ENCODE results near the gene DLK2. TPM values are rescaled to one million over a fixed set of nuclear protein-coding genes. Genes with fewer than 3 reads are reported as not detected.

Gene DLK2
- total RNA-seq, 1 donor from 2014 or later = not detected

DNA sequence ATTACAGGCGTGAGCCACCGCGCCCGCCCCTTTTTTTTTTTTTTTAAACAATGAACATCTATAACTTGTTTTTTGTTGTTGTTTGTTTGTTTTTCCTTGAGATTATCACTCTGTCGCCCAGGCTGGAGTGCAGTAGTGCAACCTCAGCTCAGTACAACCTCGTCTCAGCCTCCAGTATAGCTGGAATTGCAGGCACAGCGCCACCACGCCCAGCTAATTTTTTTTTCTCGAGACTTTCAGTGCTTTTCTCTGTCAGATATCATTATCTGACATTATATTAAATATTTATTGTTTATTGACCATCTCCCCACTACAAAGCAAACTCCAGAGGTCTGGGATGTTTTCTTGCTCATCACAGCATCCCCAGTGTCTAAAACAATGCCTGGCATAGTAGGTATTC, 2.3 kb upstream of the DLK2 start:
- intact Hi-C loops (cut with DNase I) = no loop called here
- no peaks in the 10 kb centered on the region for H3K9me3 ChIP-seq
- peaks cover 0 to 9% of the 10 kb centered on the region in 2 donors for H3K4me1 ChIP-seq
- TF ChIP-seq, protein P1, sequence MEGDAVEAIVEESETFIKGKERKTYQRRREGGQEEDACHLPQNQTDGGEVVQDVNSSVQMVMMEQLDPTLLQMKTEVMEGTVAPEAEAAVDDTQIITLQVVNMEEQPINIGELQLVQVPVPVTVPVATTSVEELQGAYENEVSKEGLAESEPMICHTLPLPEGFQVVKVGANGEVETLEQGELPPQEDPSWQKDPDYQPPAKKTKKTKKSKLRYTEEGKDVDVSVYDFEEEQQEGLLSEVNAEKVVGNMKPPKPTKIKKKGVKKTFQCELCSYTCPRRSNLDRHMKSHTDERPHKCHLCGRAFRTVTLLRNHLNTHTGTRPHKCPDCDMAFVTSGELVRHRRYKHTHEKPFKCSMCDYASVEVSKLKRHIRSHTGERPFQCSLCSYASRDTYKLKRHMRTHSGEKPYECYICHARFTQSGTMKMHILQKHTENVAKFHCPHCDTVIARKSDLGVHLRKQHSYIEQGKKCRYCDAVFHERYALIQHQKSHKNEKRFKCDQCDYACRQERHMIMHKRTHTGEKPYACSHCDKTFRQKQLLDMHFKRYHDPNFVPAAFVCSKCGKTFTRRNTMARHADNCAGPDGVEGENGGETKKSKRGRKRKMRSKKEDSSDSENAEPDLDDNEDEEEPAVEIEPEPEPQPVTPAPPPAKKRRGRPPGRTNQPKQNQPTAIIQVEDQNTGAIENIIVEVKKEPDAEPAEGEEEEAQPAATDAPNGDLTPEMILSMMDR (IDR thresholded peaks at IDR 0.05) = no peak
- H3K4me3 ChIP-seq = no peak overlapping the region
- DNase-seq (ENCODE audit: low spot score in 2 of 2) = no peak
- no peaks in the 10 kb centered on the region for H3K36me3 ChIP-seq
- no peak overlapping the region for H3K27ac ChIP-seq
- H3K27me3 ChIP-seq = peaks cover 5% of the 10 kb centered on the region

GRCh38 chr6:43454696-43455530, 435 bp downstream of the DLK2 start:
- peak in 1 of 2 donors; percentile 88 for DNase-seq (ENCODE audit: low spot score in 2 of 2)
- TF ChIP-seq, protein P1 (IDR thresholded peaks at IDR 0.05) = no peak
- peaks cover 5% of the 10 kb centered on the region for H3K27me3 ChIP-seq
- no peak overlapping the region for H3K27ac ChIP-seq
- peaks cover 0 to 9% of the 10 kb centered on the region in 2 donors for H3K4me1 ChIP-seq
- peak overlapping the region; percentile 58 to 64 for H3K4me3 ChIP-seq
- peaks cover 6 to 20% of the 10 kb centered on the region in 2 donors for H3K36me3 ChIP-seq
- H3K9me3 ChIP-seq = no peaks in the 10 kb centered on the region
- intact Hi-C loops (cut with DNase I) = loop anchor here (1.0 to 2.0 kb wide), 2 partner anchors 42 to 51 kb away; no protein-coding TSS in a partner anchor

DNA sequence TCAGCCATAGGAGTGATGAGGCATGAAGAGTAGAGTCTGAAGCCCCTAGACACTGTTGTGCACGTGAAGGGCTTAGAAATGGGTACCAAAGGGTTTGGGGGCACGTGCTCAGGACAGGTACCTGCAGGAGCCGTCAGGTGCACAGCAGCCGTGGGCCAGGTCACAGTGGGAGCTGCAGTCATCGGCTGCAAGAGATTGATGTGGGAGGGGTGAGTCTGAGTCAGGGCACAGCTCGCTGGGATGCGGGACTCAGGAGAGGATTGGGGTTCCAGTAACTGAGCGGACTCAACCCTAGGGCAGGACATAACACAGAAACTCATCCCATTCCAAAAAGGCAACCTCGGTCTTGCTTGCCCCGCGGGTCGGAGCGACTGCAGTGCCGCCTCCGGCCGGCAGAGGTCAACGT, 1.1 kb downstream of the DLK2 start:
- H3K27ac ChIP-seq = no peak overlapping the region
- TF ChIP-seq, protein P1 (IDR thresholded peaks at IDR 0.05) = peak; percentile 93 to 97 (median 95)
- H3K27me3 ChIP-seq = peaks cover 5% of the 10 kb centered on the region
- peak overlapping the region; percentile 58 to 64 for H3K4me3 ChIP-seq
- peaks cover 0 to 9% of the 10 kb centered on the region in 2 donors for H3K4me1 ChIP-seq
- peaks cover 12 to 26% of the 10 kb centered on the region in 2 donors for H3K36me3 ChIP-seq
- no peaks in the 10 kb centered on the region for H3K9me3 ChIP-seq
- DNase-seq (ENCODE audit: low spot score in 2 of 2) = peak in 1 of 2 donors; percentile 22
- intact Hi-C loops (cut with DNase I) = loop anchor here (1.0 to 2.0 kb wide), 2 partner anchors 43 to 52 kb away; no protein-coding TSS in a partner anchor

DNA sequence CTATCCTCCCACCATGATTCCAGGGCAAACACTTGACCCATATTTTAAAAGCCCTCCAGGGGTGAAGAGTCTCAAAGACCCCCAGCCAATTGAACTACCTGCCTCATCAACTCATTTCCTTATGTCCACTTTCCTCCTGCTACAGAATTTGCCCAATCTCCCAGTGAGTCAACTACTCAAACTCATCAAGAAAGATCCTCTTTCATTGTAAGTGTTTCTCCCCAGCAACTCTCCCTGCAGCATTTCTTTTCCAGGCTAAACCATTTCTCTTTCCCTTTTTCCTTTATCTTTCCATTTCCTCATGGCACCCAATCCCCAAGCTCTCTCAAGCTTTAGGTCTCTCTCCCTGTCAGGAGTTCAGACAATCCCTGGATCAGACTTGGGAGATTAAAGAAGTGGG, 1.5 kb downstream of the DLK2 start:
- TF ChIP-seq, protein P1 (IDR thresholded peaks at IDR 0.05) = no peak
- H3K27me3 ChIP-seq = peaks cover 5% of the 10 kb centered on the region
- no peak overlapping the region for H3K27ac ChIP-seq
- intact Hi-C loops (cut with DNase I) = loop anchor here (1.0 to 2.0 kb wide), 2 partner anchors 43 to 52 kb away; no protein-coding TSS in a partner anchor
- peaks cover 0 to 9% of the 10 kb centered on the region in 2 donors for H3K4me1 ChIP-seq
- H3K4me3 ChIP-seq = no peak overlapping the region
- no peaks in the 10 kb centered on the region for H3K9me3 ChIP-seq
- DNase-seq (ENCODE audit: low spot score in 2 of 2) = no peak
- H3K36me3 ChIP-seq = peaks cover 17 to 31% of the 10 kb centered on the region in 2 donors

GRCh38 chr6:43452896-43453295, 2.5 kb downstream of the DLK2 start:
- peaks cover 0 to 9% of the 10 kb centered on the region in 2 donors for H3K4me1 ChIP-seq
- H3K27ac ChIP-seq = no peak overlapping the region
- H3K4me3 ChIP-seq = no peak overlapping the region
- H3K36me3 ChIP-seq = peaks cover 21 to 40% of the 10 kb centered on the region in 2 donors
- no peaks in the 10 kb centered on the region for H3K9me3 ChIP-seq
- intact Hi-C loops (cut with DNase I) = no loop called here
- TF ChIP-seq, protein P1 (IDR thresholded peaks at IDR 0.05) = no peak
- no peak for DNase-seq (ENCODE audit: low spot score in 2 of 2)
- peaks cover 5% of the 10 kb centered on the region for H3K27me3 ChIP-seq

All from ascending aorta (tissue), 2 donors.